Measurements from ENCODE around the gene TRIM42. TPM values are rescaled to one million over a fixed set of nuclear protein-coding genes. Genes with fewer than 3 reads are reported as not detected.

TRIM42 gene
- total and polyA plus RNA-seq, 2 donors (not counting 1 experiment from before 2014, with no cell fraction given), result not detected

GRCh38 chr3:140723576-140723975 is 45.7 kb downstream of the TRIM42 start:
- H3K9me3 ChIP-seq (ENCODE audit: control extremely low read depth in 1 of 3, control insufficient read depth in 2 of 3, insufficient read depth in 1 of 3, low read length in 2 of 3), result no peaks in the 10 kb centered on the region
- H3K79me2 ChIP-seq (ENCODE audit: control insufficient read depth, insufficient read depth, low read length), result no peaks in the 10 kb centered on the region
- Mint-ChIP-seq H3K27me3 (peaks cover 5% of the 10 kb centered on the region), H3K4me1 (peaks cover 2% of the 10 kb centered on the region), H3K9me3 (ENCODE audit: insufficient read depth) (no peaks in the 10 kb centered on the region), H3K27ac (no peak overlapping the region), H3K4me3 (no peak overlapping the region)
- intact Hi-C loops (cut with micrococcal nuclease), result no loop called here
- 90% methylated on average over 3 of the region's 3 CpGs for WGBS (ENCODE audit: insufficient coverage)
- H3K4me2 ChIP-seq (replicated peaks; ENCODE audit: low read depth, low read length, poor library complexity, severe bottlenecking), result no peak overlapping the region
- H3K4me1 ChIP-seq (ENCODE audit: control insufficient read depth in 2 of 2, insufficient read depth in 2 of 2, low read length in 2 of 2), result no peaks in the 10 kb centered on the region
- ChIA-PET CTCF (no interaction called here), POLR2A (no interaction called here)
- H3K4me3 ChIP-seq (ENCODE audit: control extremely low read depth in 1 of 5, extremely low read depth in 1 of 5, insufficient read depth in 1 of 5, low read depth in 2 of 5, low read length in 4 of 5), result no peak overlapping the region
- H2AFZ ChIP-seq (ENCODE audit: insufficient read depth, low read depth, low read length, poor library complexity, severe bottlenecking), result no peak overlapping the region
- H4K20me1 ChIP-seq (ENCODE audit: control insufficient read depth, insufficient read depth, low read length, poor library complexity, severe bottlenecking), result no peaks in the 10 kb centered on the region
- no peak overlapping the region for H3K9ac ChIP-seq (ENCODE audit: low read length)
- TF ChIP-seq, protein P1, sequence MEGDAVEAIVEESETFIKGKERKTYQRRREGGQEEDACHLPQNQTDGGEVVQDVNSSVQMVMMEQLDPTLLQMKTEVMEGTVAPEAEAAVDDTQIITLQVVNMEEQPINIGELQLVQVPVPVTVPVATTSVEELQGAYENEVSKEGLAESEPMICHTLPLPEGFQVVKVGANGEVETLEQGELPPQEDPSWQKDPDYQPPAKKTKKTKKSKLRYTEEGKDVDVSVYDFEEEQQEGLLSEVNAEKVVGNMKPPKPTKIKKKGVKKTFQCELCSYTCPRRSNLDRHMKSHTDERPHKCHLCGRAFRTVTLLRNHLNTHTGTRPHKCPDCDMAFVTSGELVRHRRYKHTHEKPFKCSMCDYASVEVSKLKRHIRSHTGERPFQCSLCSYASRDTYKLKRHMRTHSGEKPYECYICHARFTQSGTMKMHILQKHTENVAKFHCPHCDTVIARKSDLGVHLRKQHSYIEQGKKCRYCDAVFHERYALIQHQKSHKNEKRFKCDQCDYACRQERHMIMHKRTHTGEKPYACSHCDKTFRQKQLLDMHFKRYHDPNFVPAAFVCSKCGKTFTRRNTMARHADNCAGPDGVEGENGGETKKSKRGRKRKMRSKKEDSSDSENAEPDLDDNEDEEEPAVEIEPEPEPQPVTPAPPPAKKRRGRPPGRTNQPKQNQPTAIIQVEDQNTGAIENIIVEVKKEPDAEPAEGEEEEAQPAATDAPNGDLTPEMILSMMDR (IDR thresholded peaks at IDR 0.05), result no peak
- no peak for TF ChIP-seq EZH2 (IDR thresholded peaks at IDR 0.05; ENCODE audit: borderline replicate concordance, insufficient read depth, low read depth, low read length, poor library complexity, severe bottlenecking)
- DNase-seq (no peak), ATAC-seq (ENCODE audit: low read depth) (no peak)
- H3K27me3 ChIP-seq (replicated peaks in 1 of 4; ENCODE audit: control extremely low read depth in 1 of 4, control insufficient read depth in 3 of 4, insufficient read depth in 4 of 4, low read length in 3 of 4), result no peaks in the 10 kb centered on the region
- H3K27ac ChIP-seq (ENCODE audit: low read length in 2 of 2), result no peak overlapping the region
- no peaks in the 10 kb centered on the region for H3K36me3 ChIP-seq (replicated peaks in 1 of 2; ENCODE audit: control extremely low read depth in 1 of 2, control insufficient read depth in 1 of 2, extremely low read depth in 1 of 2, insufficient read depth in 2 of 2, low read length in 1 of 2)

- H3K9ac ChIP-seq (ENCODE audit: low read length), result no peak overlapping the region
- H2AFZ ChIP-seq (ENCODE audit: insufficient read depth, low read depth, low read length, poor library complexity, severe bottlenecking), result no peak overlapping the region
- no peak overlapping the region for H3K27ac ChIP-seq (ENCODE audit: low read length in 2 of 2)
- ChIA-PET CTCF (no interaction called here), POLR2A (no interaction called here)
- intact Hi-C loops (cut with micrococcal nuclease), result no loop called here
- H3K9me3 ChIP-seq (ENCODE audit: control extremely low read depth in 1 of 3, control insufficient read depth in 2 of 3, insufficient read depth in 1 of 3, low read length in 2 of 3), result no peaks in the 10 kb centered on the region
- no peak overlapping the region for H3K4me2 ChIP-seq (replicated peaks; ENCODE audit: low read depth, low read length, poor library complexity, severe bottlenecking)
- no peaks in the 10 kb centered on the region for H3K79me2 ChIP-seq (ENCODE audit: control insufficient read depth, insufficient read depth, low read length)
- no peaks in the 10 kb centered on the region for H3K27me3 Mint-ChIP-seq
- no peaks in the 10 kb centered on the region for H4K20me1 ChIP-seq (ENCODE audit: control insufficient read depth, insufficient read depth, low read length, poor library complexity, severe bottlenecking)
- ATAC-seq (ENCODE audit: low read depth), result no peak
- no peak for DNase-seq
- WGBS (ENCODE audit: insufficient coverage), result 74% methylated on average over 3 of the region's 4 CpGs
- TF ChIP-seq, protein P1 (IDR thresholded peaks at IDR 0.05), result no peak
- no peak for TF ChIP-seq EZH2 (IDR thresholded peaks at IDR 0.05; ENCODE audit: borderline replicate concordance, insufficient read depth, low read depth, low read length, poor library complexity, severe bottlenecking)
- no peak overlapping the region for H3K27ac Mint-ChIP-seq
- peaks cover 2% of the 10 kb centered on the region for H3K4me1 Mint-ChIP-seq
- H3K27me3 ChIP-seq (replicated peaks in 1 of 4; ENCODE audit: control extremely low read depth in 1 of 4, control insufficient read depth in 3 of 4, insufficient read depth in 4 of 4, low read length in 3 of 4), result no peaks in the 10 kb centered on the region
- H3K9me3 Mint-ChIP-seq (ENCODE audit: insufficient read depth), result no peaks in the 10 kb centered on the region
- no peaks in the 10 kb centered on the region for H3K36me3 ChIP-seq (replicated peaks in 1 of 2; ENCODE audit: control extremely low read depth in 1 of 2, control insufficient read depth in 1 of 2, extremely low read depth in 1 of 2, insufficient read depth in 2 of 2, low read length in 1 of 2)
- H3K4me3 Mint-ChIP-seq, result no peak overlapping the region
- no peak overlapping the region for H3K4me3 ChIP-seq (ENCODE audit: control extremely low read depth in 1 of 5, extremely low read depth in 1 of 5, insufficient read depth in 1 of 5, low read depth in 2 of 5, low read length in 4 of 5)
- H3K4me1 ChIP-seq (ENCODE audit: control insufficient read depth in 2 of 2, insufficient read depth in 2 of 2, low read length in 2 of 2), result no peaks in the 10 kb centered on the region
Observed at GRCh38 chr3:140724856-140725812, 47.3 kb downstream of the TRIM42 start.

All from B cell (primary cell).